GM23338 (cell line): ENCODE results near the gene ZNF286A.

Experiments
- CREB1 ChIP-seq: fragments of 250-450 bp; sonication (Bioruptor Pico); IDR thresholded peaks from 2 replicates; pipeline ENCODE4 v1.5.0; 2020; ENCODE audit warnings: low read depth, mild to moderate bottlenecking, moderate library complexity
- EZH2 ChIP-seq: fragments of 200-600 bp; sonication (generic); IDR thresholded peaks from one replicate; pipeline ENCODE4 v1.8.0; 2017; ENCODE audit warnings: antibody characterized with exemption, mild to moderate bottlenecking, low read depth; ENCODE audit not compliant: unreplicated experiment
- EZH2phosphoT487 ChIP-seq: fragments of 200-600 bp; sonication (generic); IDR thresholded peaks from one replicate; pipeline ENCODE4 v1.8.1; 2018; ENCODE audit warnings: antibody characterized with exemption; ENCODE audit not compliant: unreplicated experiment
- JUNB ChIP-seq: IDR thresholded peaks from one replicate; pipeline ENCODE4 v1.6.1; 2016; ENCODE audit warnings: antibody characterized with exemption; ENCODE audit not compliant: unreplicated experiment
- POLR2AphosphoS5 ChIP-seq: IDR thresholded peaks from 2 replicates; pipeline ENCODE4 v1.6.1; 2016; ENCODE audit warnings: antibody characterized with exemption, low read depth
- STAT1 ChIP-seq: IDR thresholded peaks from one replicate; pipeline ENCODE4 v1.6.1; 2016; ENCODE audit warnings: antibody characterized with exemption; ENCODE audit not compliant: unreplicated experiment
- ZNF331 ChIP-seq: fragments of 250-450 bp; sonication (Bioruptor Pico); IDR thresholded peaks from 2 replicates; pipeline ENCODE4 v1.5.0; 2020; ENCODE audit warnings: low read depth, mild to moderate bottlenecking, moderate library complexity
- ZNF462 ChIP-seq: fragments of 250-450 bp; sonication (Bioruptor Pico); IDR thresholded peaks from 2 replicates; pipeline ENCODE4 v1.5.0; 2020; ENCODE audit warnings: mild to moderate bottlenecking, moderate library complexity
- TF ChIP-seq, protein P1 (sequence below), 2 experiments: fragments of 200-600 bp in 1 of 2; sonication (generic) in 1 of 2; conservative IDR thresholded peaks; 2 replicates each; pipeline versions ENCODE4 v1.5.1 to v1.6.1; 2016 to 2017; ENCODE audit warnings: antibody characterized with exemption in 2 of 2, low read depth in 2 of 2, mild to moderate bottlenecking in 2 of 2, moderate library complexity in 1 of 2
- TF ChIP-seq, protein P2 (sequence below): IDR thresholded peaks from one replicate; pipeline ENCODE4 v1.6.1; 2018; ENCODE audit warnings: antibody characterized with exemption; ENCODE audit not compliant: unreplicated experiment

GRCh38 chr17:15654886-15655561, 44.5 kb upstream of the ZNF286A start:
- TF ChIP-seq, protein P1, sequence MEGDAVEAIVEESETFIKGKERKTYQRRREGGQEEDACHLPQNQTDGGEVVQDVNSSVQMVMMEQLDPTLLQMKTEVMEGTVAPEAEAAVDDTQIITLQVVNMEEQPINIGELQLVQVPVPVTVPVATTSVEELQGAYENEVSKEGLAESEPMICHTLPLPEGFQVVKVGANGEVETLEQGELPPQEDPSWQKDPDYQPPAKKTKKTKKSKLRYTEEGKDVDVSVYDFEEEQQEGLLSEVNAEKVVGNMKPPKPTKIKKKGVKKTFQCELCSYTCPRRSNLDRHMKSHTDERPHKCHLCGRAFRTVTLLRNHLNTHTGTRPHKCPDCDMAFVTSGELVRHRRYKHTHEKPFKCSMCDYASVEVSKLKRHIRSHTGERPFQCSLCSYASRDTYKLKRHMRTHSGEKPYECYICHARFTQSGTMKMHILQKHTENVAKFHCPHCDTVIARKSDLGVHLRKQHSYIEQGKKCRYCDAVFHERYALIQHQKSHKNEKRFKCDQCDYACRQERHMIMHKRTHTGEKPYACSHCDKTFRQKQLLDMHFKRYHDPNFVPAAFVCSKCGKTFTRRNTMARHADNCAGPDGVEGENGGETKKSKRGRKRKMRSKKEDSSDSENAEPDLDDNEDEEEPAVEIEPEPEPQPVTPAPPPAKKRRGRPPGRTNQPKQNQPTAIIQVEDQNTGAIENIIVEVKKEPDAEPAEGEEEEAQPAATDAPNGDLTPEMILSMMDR (conservative IDR thresholded peaks at IDR 0.05; ENCODE audit: low read depth in 2 of 2): no peak
- TF ChIP-seq EZH2 (no peak), POLR2AphosphoS5 (no peak), CREB1 (CRISPR knock-in tag) (no peak), JUNB (no peak), STAT1 (no peak), EZH2phosphoT487 (no peak), ZNF462 (CRISPR knock-in tag) (no peak), ZNF331 (CRISPR knock-in tag) (no peak)
- TF ChIP-seq, protein P2, sequence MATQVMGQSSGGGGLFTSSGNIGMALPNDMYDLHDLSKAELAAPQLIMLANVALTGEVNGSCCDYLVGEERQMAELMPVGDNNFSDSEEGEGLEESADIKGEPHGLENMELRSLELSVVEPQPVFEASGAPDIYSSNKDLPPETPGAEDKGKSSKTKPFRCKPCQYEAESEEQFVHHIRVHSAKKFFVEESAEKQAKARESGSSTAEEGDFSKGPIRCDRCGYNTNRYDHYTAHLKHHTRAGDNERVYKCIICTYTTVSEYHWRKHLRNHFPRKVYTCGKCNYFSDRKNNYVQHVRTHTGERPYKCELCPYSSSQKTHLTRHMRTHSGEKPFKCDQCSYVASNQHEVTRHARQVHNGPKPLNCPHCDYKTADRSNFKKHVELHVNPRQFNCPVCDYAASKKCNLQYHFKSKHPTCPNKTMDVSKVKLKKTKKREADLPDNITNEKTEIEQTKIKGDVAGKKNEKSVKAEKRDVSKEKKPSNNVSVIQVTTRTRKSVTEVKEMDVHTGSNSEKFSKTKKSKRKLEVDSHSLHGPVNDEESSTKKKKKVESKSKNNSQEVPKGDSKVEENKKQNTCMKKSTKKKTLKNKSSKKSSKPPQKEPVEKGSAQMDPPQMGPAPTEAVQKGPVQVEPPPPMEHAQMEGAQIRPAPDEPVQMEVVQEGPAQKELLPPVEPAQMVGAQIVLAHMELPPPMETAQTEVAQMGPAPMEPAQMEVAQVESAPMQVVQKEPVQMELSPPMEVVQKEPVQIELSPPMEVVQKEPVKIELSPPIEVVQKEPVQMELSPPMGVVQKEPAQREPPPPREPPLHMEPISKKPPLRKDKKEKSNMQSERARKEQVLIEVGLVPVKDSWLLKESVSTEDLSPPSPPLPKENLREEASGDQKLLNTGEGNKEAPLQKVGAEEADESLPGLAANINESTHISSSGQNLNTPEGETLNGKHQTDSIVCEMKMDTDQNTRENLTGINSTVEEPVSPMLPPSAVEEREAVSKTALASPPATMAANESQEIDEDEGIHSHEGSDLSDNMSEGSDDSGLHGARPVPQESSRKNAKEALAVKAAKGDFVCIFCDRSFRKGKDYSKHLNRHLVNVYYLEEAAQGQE: no peak
